ENCODE results near the gene LRFN5. TPM values are rescaled to one million over a fixed set of nuclear protein-coding genes. Genes with fewer than 3 reads are reported as not detected.
"Not testable (repeated sequence)": the region's sequence is repeated elsewhere in the genome, so short reads cannot be mapped to it uniquely, and the experiment has no call there.

LRFN5 gene
- polyA plus RNA-seq = under 1 TPM; 0.14 to 0.24 TPM

GRCh38 chr14:41606532-41607303, at the start of gene LRFN5:
Gene LRFN5, plus strand, starts transcription at chr14:41606876.
- 2% methylated on average over 74 to 76 of the region's 76 CpGs for WGBS, 2 donors
- peaks cover 0 to 9% of the 10 kb centered on the region in 2 donors for H3K4me1 ChIP-seq (ENCODE audit: control insufficient read depth in 2 of 2, insufficient read depth in 2 of 2, low read length in 1 of 2)
- no peaks in the 10 kb centered on the region for H3K36me3 ChIP-seq (ENCODE audit: control insufficient read depth in 2 of 2, insufficient read depth in 2 of 2, low read length in 1 of 2)
- peaks cover 6 to 20% of the 10 kb centered on the region in 2 donors for H3K27me3 ChIP-seq (ENCODE audit: control insufficient read depth in 1 of 2, insufficient read depth in 2 of 2, low read length in 2 of 2)
- peak within 1 kb of the TSS; percentile 27 to 58 for H3K27ac ChIP-seq (ENCODE audit: low read depth in 2 of 2, low read length in 1 of 2)
- peaks cover 0 to 3% of the 10 kb centered on the region in 2 donors for H3K9me3 ChIP-seq (ENCODE audit: control insufficient read depth in 2 of 2, insufficient read depth in 1 of 2, low read depth in 1 of 2, low read length in 1 of 2)
- peak within 1 kb of the TSS; percentile 42 to 53 for H3K4me3 ChIP-seq (ENCODE audit: low read depth in 1 of 2, low read length in 2 of 2)

- H3K4me3 ChIP-seq (ENCODE audit: low read depth in 1 of 2, low read length in 2 of 2) = no peak overlapping the region
- H3K4me1 ChIP-seq (ENCODE audit: control insufficient read depth in 2 of 2, insufficient read depth in 2 of 2, low read length in 1 of 2) = no peaks in the 10 kb centered on the region
- no peaks in the 10 kb centered on the region for H3K9me3 ChIP-seq (ENCODE audit: control insufficient read depth in 2 of 2, insufficient read depth in 1 of 2, low read depth in 1 of 2, low read length in 1 of 2)
- no peak overlapping the region for H3K27ac ChIP-seq (ENCODE audit: low read depth in 2 of 2, low read length in 1 of 2)
- H3K27me3 ChIP-seq (ENCODE audit: control insufficient read depth in 1 of 2, insufficient read depth in 2 of 2, low read length in 2 of 2) = no peaks in the 10 kb centered on the region
- H3K36me3 ChIP-seq (ENCODE audit: control insufficient read depth in 2 of 2, insufficient read depth in 2 of 2, low read length in 1 of 2) = no peaks in the 10 kb centered on the region
These were observed 48.2 kb upstream of the LRFN5 start for GRCh38 chr14:41558490-41558889.

GRCh38 chr14:41566864-41567263, 39.8 kb upstream of the LRFN5 start:
- not testable (repeated sequence) for H3K9me3 ChIP-seq (ENCODE audit: control insufficient read depth in 2 of 2, insufficient read depth in 1 of 2, low read depth in 1 of 2, low read length in 1 of 2); H3K27ac ChIP-seq (ENCODE audit: low read depth in 2 of 2, low read length in 1 of 2); H3K27me3 ChIP-seq (ENCODE audit: control insufficient read depth in 1 of 2, insufficient read depth in 2 of 2, low read length in 2 of 2); H3K4me1 ChIP-seq (ENCODE audit: control insufficient read depth in 2 of 2, insufficient read depth in 2 of 2, low read length in 1 of 2); H3K36me3 ChIP-seq (ENCODE audit: control insufficient read depth in 2 of 2, insufficient read depth in 2 of 2, low read length in 1 of 2); H3K4me3 ChIP-seq (ENCODE audit: low read depth in 1 of 2, low read length in 2 of 2)
- 96 to 97% methylated on average over 2 to 3 of the region's 3 CpGs for WGBS, 2 donors

GRCh38 chr14:41568979-41569378, 37.7 kb upstream of the LRFN5 start:
- Histone ChIP-seq H3K4me3 (ENCODE audit: low read depth in 1 of 2, low read length in 2 of 2) (no peak overlapping the region), H3K36me3 (ENCODE audit: control insufficient read depth in 2 of 2, insufficient read depth in 2 of 2, low read length in 1 of 2) (no peaks in the 10 kb centered on the region), H3K9me3 (ENCODE audit: control insufficient read depth in 2 of 2, insufficient read depth in 1 of 2, low read depth in 1 of 2, low read length in 1 of 2) (no peaks in the 10 kb centered on the region), H3K27ac (ENCODE audit: low read depth in 2 of 2, low read length in 1 of 2) (no peak overlapping the region), H3K4me1 (ENCODE audit: control insufficient read depth in 2 of 2, insufficient read depth in 2 of 2, low read length in 1 of 2) (no peaks in the 10 kb centered on the region), H3K27me3 (ENCODE audit: control insufficient read depth in 1 of 2, insufficient read depth in 2 of 2, low read length in 2 of 2) (no peaks in the 10 kb centered on the region)
- WGBS, 2 donors = 95 to 100% methylated on average over 2 of the region's 2 CpGs

- WGBS, 2 donors = 50 to 60% methylated on average over 5 of the region's 5 CpGs
- no peaks in the 10 kb centered on the region for H3K4me1 ChIP-seq (ENCODE audit: control insufficient read depth in 2 of 2, insufficient read depth in 2 of 2, low read length in 1 of 2)
- H3K27me3 ChIP-seq (ENCODE audit: control insufficient read depth in 1 of 2, insufficient read depth in 2 of 2, low read length in 2 of 2) = no peaks in the 10 kb centered on the region
- H3K36me3 ChIP-seq (ENCODE audit: control insufficient read depth in 2 of 2, insufficient read depth in 2 of 2, low read length in 1 of 2) = no peaks in the 10 kb centered on the region
- no peaks in the 10 kb centered on the region for H3K9me3 ChIP-seq (ENCODE audit: control insufficient read depth in 2 of 2, insufficient read depth in 1 of 2, low read depth in 1 of 2, low read length in 1 of 2)
- no peak overlapping the region for H3K4me3 ChIP-seq (ENCODE audit: low read depth in 1 of 2, low read length in 2 of 2)
- no peak overlapping the region for H3K27ac ChIP-seq (ENCODE audit: low read depth in 2 of 2, low read length in 1 of 2)
These were observed 36.1 kb upstream of the LRFN5 start for GRCh38 chr14:41570415-41571155.

GRCh38 chr14:41586237-41586636, 20.4 kb upstream of the LRFN5 start:
- Histone ChIP-seq H3K27ac (ENCODE audit: low read depth in 2 of 2, low read length in 1 of 2) (no peak overlapping the region), H3K4me1 (ENCODE audit: control insufficient read depth in 2 of 2, insufficient read depth in 2 of 2, low read length in 1 of 2) (no peaks in the 10 kb centered on the region), H3K27me3 (ENCODE audit: control insufficient read depth in 1 of 2, insufficient read depth in 2 of 2, low read length in 2 of 2) (no peaks in the 10 kb centered on the region), H3K9me3 (ENCODE audit: control insufficient read depth in 2 of 2, insufficient read depth in 1 of 2, low read depth in 1 of 2, low read length in 1 of 2) (no peaks in the 10 kb centered on the region), H3K36me3 (ENCODE audit: control insufficient read depth in 2 of 2, insufficient read depth in 2 of 2, low read length in 1 of 2) (no peaks in the 10 kb centered on the region), H3K4me3 (ENCODE audit: low read depth in 1 of 2, low read length in 2 of 2) (no peak overlapping the region)

- H3K4me1 ChIP-seq (ENCODE audit: control insufficient read depth in 2 of 2, insufficient read depth in 2 of 2, low read length in 1 of 2) = no peaks in the 10 kb centered on the region
- H3K27ac ChIP-seq (ENCODE audit: low read depth in 2 of 2, low read length in 1 of 2) = no peak overlapping the region
- H3K27me3 ChIP-seq (ENCODE audit: control insufficient read depth in 1 of 2, insufficient read depth in 2 of 2, low read length in 2 of 2) = no peaks in the 10 kb centered on the region
- H3K9me3 ChIP-seq (ENCODE audit: control insufficient read depth in 2 of 2, insufficient read depth in 1 of 2, low read depth in 1 of 2, low read length in 1 of 2) = no peaks in the 10 kb centered on the region
- no peaks in the 10 kb centered on the region for H3K36me3 ChIP-seq (ENCODE audit: control insufficient read depth in 2 of 2, insufficient read depth in 2 of 2, low read length in 1 of 2)
- WGBS, 2 donors = 95 to 97% methylated on average over 25 of the region's 25 CpGs
- H3K4me3 ChIP-seq (ENCODE audit: low read depth in 1 of 2, low read length in 2 of 2) = no peak overlapping the region
These were observed 9.0 kb upstream of the LRFN5 start for GRCh38 chr14:41597647-41598046.

- not testable (repeated sequence) for H3K9me3 ChIP-seq (ENCODE audit: control insufficient read depth in 2 of 2, insufficient read depth in 1 of 2, low read depth in 1 of 2, low read length in 1 of 2); H3K4me3 ChIP-seq (ENCODE audit: low read depth in 1 of 2, low read length in 2 of 2); H3K27ac ChIP-seq (ENCODE audit: low read depth in 2 of 2, low read length in 1 of 2); H3K4me1 ChIP-seq (ENCODE audit: control insufficient read depth in 2 of 2, insufficient read depth in 2 of 2, low read length in 1 of 2); H3K36me3 ChIP-seq (ENCODE audit: control insufficient read depth in 2 of 2, insufficient read depth in 2 of 2, low read length in 1 of 2); H3K27me3 ChIP-seq (ENCODE audit: control insufficient read depth in 1 of 2, insufficient read depth in 2 of 2, low read length in 2 of 2)
- WGBS, 2 donors = 75 to 78% methylated on average over 6 of the region's 6 CpGs
These were observed 6.8 kb upstream of the LRFN5 start for GRCh38 chr14:41599805-41600385.

GRCh38 chr14:41604721-41605531, 1.8 kb upstream of the LRFN5 start:
- H3K36me3 ChIP-seq (ENCODE audit: control insufficient read depth in 2 of 2, insufficient read depth in 2 of 2, low read length in 1 of 2) = no peaks in the 10 kb centered on the region
- peak overlapping the region; percentile 20 to 53 for H3K4me3 ChIP-seq (ENCODE audit: low read depth in 1 of 2, low read length in 2 of 2)
- WGBS, 2 donors = 5 to 6% methylated on average over 29 of the region's 29 CpGs
- peaks cover 6 to 19% of the 10 kb centered on the region in 2 donors for H3K27me3 ChIP-seq (ENCODE audit: control insufficient read depth in 1 of 2, insufficient read depth in 2 of 2, low read length in 2 of 2)
- H3K9me3 ChIP-seq (ENCODE audit: control insufficient read depth in 2 of 2, insufficient read depth in 1 of 2, low read depth in 1 of 2, low read length in 1 of 2) = peaks cover 0 to 3% of the 10 kb centered on the region in 2 donors
- H3K4me1 ChIP-seq (ENCODE audit: control insufficient read depth in 2 of 2, insufficient read depth in 2 of 2, low read length in 1 of 2) = peaks cover 0 to 9% of the 10 kb centered on the region in 2 donors
- H3K27ac ChIP-seq (ENCODE audit: low read depth in 2 of 2, low read length in 1 of 2) = peak overlapping the region; percentile 22 to 43

Data from esophagus (tissue), 2 donors.